NCI-H446 (cell line): ENCODE measurements around the gene ASIC4.

Source experiments
- DNase-seq, 2 experiments: peaks; one replicate each; lab custom pipeline; 2025; lab: John Stamatoyannopoulos, UW

The ASIC4 gene

DNA sequence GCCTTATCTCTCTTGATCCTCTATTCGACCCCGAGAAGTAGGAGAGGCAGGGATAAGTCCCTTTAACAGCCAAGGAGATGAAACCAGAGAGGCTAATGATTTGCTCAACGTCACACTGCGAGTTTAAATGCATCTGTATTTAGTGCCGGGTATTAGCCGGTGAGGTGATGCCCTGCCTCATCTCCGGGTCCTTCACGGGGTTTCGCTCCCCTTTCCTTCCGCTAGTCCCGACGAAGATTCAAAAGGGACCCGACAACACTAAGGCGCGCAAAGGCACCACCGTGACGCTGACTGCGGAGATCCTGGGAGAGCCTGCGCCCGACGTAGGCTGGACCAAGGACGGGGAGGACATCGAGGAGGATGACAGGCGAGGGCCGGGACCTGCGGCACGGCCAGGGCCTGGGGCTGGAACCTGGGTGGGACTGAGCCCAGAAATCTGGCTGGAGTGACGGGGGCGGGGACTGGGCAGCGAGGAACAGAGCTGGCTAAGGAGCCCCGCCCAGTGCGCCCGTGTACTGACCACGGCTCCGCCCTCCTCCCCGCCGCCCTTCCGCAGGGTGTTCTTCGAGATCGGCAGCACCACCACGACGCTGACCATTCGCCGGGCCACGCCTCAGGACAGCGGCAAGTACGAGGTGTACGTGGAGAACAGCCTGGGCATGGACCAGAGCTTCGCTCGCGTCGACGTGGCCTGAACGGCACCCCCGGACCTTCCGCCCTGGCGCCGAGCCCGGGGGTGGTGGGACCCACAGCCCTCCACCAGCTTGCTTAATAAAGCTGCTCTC lies 16.6 kb upstream of the ASIC4 start:
- no peak for DNase-seq

DNA sequence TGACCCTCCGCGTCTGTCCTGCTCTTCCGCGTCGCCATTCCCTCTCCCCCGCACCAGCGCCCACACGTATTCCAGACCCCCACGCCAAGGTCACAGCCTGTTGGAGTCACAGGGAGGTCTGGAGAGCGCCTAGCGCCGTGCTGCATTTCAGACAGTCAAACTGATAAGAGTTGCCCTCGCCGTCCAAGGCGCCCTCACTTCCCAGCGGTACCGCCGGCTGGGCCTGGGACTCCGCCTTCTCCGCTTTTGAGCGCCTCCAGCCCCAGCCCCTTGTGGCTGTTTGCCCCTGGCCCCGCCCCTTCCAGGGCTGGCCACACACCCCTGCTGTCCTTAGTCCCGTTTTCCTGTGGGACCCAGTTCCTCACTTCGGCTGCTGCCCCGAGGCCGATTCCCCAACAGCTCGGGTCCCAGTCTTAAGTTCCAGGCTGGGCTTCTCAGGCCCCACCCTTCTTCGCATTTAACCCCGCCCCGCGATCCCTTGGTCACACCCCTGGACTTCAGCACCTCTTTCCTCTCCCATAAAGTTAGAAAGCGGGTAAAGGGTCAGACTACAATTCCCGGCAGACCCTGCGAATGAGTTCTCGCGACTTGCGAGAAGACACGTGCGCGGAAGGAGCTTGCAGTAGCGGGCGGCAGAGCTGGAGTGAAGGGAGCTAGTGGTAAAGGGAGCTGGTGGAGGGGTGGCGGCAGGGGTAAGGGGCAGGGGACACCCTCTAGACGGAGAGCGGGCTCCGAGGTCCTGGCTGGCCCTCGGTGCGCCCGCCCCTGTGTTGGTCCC lies 15.8 kb upstream of the ASIC4 start, which contains the start of gene GMPPA:
Gene GMPPA (plus strand): TSS at position 612 of the 778 bp plus-strand sequence. CDS start 1,085 bp downstream, outside the sequence.
- DNase-seq: peak; percentile 93 to 97

DNA sequence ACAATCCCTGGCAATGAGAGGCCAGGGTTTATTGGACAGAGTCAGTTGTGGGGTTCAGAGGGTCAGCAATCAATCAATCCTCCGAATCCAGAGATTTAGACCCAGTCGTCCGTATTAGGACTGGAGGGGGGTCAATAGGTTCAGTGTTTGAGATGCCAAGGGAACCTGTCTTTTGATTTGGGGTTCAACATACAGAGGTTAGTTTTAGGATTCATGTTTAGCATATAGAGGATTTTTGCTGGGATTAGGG lies 15.3 kb upstream of the ASIC4 start:
- no peak for DNase-seq

DNA sequence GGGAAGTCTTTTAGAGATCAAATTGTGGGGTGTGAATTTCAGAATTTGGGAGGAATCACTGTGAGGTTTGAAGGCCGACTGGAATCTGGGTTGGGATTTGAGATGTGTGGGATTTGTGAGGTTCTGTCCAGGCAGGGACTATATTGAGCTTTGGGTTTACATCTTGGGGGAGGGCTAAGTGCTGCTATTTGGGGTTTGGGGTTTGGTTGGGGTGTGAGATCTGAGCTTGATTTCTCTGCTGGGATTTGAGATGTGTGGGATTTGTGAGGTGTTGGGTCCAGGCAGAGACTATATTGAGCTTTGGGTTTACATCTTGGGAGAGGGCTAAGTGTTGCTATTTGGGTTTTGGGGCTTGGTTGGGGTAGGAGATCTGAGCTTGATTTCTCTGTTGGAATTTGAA lies 14.7 kb upstream of the ASIC4 start:
- no peak for DNase-seq

DNA sequence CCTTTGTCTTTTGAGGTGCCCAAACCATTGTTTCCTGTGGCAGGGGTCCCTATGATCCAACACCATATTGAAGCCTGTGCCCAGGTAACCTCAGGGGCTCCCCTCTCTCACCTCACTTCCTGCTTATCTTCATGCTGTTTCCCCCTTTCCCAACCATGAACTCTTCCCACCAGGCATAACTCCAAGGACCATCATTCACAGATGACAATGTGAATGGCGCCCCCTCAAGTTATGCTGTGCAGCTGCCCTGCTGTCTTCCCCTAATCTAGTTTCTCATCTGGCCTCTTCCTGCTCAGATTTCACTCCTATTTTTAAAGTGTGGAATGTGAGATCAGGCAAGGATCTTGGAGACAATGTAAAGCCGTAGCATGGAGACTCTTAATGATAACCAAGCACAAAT lies 14.1 kb upstream of the ASIC4 start:
- peak in 1 of 2 experiments; percentile 19 for DNase-seq

DNA sequence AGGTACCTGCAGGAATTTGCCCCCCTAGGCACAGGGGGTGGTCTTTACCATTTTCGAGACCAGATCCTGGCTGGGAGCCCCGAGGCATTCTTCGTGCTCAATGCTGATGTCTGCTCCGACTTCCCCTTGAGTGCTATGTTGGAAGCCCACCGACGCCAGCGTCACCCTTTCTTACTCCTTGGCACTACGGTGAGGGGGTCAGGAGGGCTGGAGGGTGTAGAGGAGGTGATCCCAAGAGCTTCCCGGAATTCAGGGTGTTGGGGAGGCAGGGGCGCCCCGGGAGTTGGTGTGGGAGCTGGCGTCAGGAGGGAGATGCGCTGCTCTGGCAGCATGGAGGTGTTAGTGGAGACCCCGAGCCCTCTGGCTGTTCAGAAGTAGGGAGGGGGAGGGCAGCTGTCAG lies 12.4 kb upstream of the ASIC4 start:
- DNase-seq: no peak

DNA sequence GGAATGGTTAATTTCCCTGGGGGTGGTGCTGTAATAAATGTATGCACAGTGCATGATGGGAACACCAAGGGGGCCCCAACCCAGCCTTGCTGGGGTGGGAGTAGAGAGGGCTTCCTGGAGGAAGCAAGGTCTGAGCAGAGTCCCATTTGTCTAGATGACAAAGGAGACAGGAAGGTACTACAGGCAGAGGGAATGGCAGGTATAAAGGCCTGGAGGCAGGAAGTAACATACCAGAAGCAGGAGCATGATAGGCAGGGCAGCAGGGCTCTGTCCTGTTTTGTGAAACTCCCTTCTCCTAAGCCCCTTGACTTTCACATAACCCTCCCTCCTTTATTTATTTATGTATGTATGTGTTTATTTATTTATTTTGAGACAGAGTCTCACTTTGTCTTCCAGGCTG lies 11.7 kb upstream of the ASIC4 start:
- no peak for DNase-seq

DNA sequence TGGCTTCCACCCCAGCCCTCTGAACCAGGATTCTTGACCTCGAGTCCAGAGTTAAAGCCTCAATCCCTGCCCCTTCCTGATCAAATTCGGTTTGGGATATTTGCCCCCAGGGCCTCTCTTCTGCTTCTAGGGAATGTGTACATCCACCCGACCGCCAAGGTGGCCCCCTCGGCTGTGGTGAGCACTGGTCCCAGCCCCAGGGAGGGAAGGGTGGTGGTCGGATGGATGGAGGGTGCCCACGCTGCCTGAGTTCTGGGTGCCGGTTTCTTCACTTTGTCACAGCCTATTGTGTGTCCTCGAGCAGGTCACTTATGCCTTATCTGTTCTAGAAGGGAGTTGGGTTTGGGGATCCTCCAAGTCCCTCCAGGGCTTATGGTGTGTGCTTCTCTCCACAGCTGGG lies 8.7 kb upstream of the ASIC4 start:
- DNase-seq: no peak

DNA sequence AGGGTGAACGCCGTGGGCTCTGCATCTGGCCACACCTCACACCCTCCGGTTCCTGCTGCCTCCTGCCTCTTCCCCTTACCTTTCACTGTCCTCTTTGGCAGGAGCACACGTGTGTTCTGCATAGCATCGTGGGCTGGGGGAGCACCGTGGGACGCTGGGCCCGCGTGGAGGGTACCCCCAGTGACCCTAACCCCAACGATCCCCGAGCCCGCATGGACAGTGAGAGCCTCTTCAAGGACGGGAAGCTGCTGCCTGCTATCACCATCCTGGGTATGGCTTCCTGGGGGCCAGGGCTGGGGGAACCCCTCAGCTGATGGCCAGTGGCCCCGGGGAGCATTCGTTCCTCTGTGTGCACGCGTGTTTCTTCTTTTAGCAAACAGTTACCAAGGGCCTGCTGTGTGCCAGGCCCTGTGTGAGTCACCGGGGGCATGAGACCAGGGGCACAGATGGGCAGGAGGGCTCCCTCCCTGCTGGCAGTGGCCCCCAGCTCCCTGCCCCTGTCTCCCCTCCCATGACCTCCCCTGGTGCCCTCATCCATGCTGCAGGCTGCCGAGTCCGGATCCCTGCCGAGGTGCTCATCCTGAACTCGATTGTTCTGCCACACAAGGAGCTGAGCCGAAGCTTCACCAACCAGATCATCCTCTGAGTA lies 8.0 kb upstream of the ASIC4 start:
- peak in 1 of 2 experiments; percentile 70 for DNase-seq

DNA sequence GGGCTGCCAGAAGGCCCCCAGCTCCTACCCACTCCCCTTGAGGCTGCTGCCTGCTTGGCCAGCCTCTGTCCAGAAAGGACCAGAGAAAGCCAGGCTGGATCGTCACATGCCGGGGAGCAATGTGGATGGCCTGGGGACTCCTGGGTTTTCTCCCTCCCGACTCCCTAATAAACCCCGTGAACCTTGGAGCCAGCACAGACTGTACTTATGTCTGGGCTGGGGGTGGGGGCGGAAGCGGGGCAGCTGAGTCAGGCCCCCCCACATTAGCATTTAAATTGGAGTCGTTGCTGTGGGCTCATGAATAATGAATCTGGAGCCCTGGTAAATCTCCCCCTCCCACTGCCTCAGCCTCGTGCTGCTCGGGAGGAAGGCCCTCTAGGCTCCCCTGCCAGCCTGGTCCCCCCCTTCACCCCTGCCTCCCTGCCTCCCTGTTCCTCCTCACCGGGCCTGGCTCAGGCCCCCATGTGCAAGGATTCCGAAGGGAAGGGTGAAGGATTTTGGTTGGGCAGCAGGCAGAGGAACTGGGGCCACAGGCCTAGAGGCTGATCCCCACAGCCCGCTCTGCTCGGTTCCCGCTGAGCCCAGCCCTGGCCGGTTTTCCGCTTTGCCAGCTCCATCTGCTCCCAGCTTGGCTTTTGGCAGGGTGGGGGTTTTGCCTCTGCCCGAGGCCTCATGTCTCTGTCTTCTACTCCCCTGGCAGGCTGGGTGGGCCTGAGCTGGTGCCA lies 7.3 kb upstream of the ASIC4 start:
- DNase-seq: peak; percentile 89 to 97

DNA sequence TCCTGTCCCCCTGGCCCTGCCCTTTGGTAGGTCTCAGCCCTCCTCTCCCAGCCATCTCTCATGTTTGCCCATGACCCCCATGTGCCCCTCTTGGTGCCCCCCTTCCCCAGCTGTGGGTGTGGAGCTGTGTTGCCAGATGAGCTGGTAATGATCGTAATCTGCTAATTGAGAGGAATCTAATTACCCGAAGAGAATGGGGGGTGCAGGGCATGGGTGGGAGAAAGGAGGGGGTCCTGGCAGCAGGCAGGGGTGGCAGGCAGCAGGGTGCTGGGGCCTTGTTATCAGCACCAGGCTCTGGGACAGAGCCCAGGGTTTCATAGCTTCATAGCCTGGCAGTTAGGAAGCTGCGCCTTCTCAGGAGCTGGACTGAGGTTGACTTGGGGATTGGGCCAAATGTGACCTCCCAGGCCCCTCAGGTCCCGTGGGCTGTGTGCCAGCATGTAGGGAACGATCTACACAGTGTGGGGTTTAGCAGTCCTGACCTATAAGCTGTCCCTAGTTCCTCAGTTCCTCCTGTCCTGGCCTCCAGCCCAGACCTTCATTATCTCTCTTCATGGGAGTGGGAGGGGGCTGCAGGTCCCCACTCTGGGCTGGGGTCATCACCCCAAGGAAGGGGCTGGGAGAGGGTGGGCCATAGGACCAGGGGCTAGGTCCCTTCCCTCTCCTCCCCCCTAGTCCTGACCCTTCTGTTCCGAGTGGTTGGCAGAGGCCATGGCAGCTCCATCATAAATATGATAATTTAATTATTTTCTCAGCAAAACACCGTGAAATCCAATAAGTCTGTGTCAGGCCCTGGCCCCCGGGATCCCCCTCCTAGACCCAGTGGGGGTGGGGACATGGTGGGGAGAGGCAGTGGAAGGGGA lies 6.5 kb upstream of the ASIC4 start:
- DNase-seq: peak; percentile 75 to 81

DNA sequence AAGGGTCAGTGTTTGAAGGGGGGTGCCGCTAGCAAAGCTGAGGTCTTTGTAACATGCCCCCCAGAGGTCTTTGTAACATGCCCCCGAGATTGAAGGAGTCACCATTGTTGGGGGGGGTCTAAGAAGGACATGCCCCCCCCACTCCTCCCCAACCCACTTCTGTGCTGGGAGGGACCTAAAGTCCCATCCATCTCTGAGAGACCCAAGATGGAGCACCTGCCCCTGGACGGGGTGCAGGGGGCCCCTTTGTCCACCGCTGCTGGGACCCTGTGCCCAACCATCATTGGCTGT lies 5.9 kb upstream of the ASIC4 start:
- peak; percentile 71 for DNase-seq

DNA sequence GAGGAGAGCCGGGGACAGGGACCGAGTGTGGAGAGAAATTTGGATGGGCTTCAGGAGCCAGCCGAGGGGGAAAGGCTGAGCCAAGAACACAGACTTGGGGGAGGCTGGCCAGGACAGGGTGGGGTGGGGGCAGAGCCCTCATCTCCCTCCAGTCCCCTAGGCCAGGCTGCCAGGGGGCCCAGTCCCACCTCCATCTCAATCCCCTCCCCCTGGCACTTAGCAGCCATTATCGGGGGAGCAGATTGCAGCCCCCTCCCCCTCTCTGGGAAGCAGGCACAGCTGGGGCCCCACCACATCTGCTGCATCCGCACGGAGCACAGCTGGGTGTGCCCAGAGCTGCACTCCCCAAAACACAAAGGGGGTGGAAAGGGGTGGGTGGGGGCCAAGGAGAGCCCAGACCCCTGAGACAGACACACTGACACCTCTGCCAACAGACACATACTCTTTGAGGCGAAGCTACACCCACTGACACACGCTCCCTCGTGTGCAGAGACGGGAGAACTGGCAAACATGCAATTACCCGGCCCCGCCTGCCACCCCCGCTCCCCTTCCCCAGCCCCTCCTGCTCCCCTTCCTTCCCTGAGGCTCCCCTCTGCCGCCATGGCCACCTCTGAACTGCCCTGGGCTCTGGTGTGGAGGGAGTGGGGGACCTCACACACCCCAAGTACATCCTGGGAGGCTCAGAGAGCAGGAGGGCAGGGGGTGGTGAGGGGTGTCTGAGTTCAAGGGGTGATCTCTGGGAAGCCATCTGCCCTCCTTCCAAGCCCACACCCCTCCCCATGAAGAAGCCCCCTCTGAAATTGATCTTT lies 5.1 kb upstream of the ASIC4 start:
- DNase-seq: peak; percentile 56 to 88

DNA sequence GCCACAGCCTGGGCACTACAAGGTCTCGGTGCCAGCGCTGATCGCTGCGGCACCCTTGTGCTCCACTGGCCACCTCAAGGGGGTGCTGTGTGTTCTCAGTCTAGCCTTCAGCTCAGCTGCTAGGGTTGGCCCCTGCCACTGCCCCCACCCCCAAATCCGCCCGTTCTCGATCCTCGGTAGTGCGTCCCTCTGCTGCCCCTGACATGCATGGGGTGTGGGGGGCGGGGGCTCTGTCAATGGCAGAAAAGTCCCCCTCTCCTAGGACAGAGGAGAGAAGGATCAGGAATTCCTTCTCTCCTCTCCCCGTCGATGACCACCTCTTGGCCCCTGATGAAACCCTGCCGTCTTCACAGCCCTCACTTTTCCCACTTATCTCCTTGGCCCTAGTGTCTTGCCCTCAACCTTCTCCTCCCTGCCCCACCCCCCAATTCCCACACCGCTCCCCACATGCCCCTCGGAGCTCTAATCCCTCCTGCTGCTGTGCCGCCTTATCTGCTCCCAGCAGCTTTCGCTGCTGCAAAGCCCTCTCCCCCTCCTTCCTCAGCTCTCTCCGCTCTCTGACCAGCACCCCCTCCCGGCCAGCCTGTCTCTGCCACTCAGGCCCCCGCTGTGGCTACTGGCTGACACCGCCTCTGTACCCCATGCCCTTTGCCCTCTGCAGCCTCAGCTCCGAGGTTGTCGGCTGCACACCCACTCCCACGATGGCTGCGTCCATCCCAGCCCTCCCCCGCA lies 4.3 kb upstream of the ASIC4 start:
- DNase-seq: peak; percentile 20 to 68

DNA sequence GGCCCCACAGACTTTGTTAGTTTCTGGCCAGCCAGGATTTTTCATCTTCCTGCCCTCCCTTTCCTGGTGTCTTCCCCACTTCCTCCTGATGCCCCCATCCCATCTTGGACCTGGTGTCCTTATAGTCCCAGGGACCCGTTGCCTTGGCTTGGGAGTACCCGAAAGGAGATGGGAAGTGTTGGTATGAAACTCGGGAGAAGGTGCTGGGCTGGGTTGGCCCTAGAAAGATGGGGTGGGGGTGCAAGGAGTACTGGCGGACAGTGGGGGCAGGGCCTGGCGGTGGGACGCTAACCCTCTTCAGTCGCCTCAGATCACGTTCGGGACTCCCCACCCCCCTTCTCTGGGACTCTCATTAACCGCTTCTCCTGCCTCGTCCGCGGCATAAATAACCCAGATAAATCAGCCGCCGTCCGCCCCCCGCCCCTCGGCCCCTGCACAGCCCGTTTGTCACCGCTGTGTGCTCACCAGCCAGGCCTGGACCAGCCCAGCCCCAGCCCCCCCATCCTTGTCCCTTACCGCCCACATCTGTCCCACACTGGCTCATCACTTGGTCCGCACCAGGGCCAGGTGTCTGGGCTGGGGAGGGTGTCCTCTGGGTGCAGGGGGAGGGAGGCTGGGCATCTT lies 3.7 kb upstream of the ASIC4 start:
- no peak for DNase-seq

DNA sequence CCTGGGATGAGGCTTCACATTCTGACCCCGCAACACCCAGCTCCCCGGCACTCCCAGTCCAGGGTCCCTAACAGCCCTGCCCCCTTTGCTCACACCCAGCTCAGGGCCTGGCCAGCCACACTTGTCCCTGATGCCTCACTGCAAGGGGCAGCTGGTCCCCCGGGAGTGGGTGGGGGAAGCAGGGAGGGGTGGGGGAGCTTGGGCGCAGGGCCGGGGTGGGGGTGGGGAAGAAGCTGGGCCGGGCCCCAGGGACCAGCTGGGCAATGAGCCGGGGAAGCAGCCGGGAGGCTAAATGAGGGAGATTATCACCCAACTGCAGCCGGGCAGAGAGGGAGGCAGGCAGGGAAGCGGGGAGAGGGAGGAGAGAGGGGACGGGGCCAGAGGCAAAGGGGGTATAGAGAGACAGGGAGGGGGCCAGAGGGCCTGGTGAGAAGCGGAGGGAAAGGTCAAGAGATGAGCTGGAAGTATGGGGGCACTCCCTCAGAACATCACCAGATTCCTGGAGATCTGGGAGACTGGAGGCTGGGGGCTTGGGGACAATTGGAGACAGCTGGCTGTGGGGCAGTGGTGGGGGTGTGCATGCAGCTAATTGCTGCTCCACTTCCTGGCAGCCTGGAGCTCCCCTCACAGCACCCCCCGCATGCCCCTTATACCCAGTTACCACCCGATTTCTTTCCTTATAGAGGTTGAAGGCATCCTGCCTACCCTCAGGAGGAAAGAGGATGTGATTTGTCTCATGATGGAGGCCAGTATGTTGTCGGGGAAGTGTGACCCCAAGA lies 2.5 kb upstream of the ASIC4 start:
- DNase-seq: peak in 1 of 2 experiments; percentile 19

DNA sequence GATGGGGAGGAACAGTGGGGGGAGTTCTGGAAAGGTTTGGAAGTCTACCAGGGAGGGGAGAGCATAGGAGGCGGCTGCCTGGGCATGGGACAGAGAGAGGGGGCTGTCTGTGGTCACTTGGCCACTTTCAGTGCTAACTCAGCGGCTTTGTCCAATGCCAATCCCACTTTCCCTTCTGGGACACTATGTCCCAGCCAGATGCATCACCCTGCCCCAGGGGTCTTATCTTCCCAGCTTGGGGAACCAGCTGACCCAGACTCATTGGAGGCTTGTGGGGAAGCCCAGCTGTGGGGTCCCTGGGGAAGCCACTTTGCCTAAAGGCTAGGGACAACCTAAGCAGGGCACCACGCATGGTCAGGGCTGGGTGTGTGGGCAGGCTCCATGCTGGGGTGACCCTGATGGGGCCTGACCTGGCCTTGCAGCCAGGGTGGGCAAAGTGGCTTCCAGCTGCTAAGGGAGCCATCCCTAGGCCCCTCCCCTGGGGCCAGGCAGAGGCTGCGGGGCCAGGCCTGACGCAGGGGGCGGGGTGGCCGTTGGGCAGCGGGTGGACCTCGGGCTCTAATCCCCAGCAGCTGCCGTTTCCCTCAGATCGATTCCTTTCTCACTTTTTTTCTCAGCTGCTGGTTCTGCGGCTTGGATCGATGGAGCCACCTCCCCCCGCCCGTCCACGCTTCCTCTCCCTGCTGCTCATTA lies 1.6 kb upstream of the ASIC4 start:
- no peak for DNase-seq

DNA sequence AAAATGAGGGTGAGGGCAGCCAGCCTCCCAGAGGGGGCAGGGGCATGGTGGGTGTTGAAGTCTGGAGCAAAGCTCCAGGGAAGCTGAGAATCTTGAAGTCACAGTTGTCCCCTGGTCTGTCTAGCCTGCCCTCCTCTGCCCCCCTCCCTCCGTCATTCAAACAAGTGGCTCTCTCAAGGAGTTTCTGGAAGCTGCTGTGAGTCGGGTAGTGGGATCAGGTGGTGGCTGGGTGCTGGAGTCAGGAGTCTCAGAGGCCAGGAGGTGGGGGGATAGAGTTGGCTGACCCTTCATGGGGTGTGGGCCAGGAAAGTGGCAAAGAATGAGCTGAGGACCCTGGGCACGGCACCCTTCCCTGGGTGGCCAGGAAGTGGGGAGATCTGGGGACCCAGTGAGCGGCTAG lies 495 bp upstream of the ASIC4 start:
- no peak for DNase-seq
